Measurements from ENCODE around the gene ARHGAP40. TPM values are rescaled to one million over a fixed set of nuclear protein-coding genes. Genes with fewer than 3 reads are reported as not detected.

ARHGAP40 gene
- total and polyA plus RNA-seq, 9 of the 15 experiments (the other 6 are each of a cell fraction or from before 2014, with no cell fraction given) = not detected

DNA sequence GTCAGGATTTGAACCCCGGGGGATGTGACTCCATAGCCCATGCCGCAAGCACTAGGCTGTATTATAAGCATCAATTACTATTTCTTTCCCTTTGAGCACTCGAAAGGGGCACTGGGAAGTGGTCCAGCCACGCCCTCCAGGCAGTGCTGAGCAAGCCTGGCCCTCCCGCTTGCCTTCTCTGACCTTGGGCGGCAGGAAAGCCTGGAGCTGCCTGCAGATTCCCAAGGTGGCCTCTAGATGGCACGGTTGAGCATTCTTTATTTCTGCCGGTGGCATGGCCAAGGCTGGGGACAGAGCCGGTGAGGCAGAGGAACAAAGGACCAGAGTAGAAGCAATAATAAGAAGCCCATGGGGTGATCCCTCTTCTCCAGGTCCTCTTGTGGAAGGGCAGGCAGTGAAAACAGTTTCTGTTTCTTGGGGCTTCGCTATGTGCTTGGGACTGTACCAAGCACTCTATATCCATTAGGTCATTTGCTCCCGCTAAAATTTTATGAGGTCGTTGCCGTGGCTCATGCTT, 32.0 kb downstream of the ARHGAP40 start (continued):
- TF ChIP-seq, protein P1, sequence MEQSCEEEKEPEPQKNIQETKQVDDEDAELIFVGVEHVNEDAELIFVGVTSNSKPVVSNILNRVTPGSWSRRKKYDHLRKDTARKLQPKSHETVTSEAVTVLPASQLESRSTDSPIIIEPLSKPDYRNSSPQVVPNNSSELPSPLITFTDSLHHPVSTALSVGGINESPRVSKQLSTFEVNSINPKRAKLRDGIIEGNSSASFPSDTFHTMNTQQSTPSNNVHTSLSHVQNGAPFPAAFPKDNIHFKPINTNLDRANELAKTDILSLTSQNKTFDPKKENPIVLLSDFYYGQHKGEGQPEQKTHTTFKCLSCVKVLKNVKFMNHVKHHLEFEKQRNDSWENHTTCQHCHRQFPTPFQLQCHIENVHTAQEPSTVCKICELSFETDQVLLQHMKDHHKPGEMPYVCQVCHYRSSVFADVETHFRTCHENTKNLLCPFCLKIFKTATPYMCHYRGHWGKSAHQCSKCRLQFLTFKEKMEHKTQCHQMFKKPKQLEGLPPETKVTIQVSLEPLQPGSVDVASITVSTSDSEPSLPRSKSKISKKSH (CRISPR knock-in tag; IDR thresholded peaks at IDR 0.05) = no peak
- TF ChIP-seq KLF16 (IDR thresholded peaks at IDR 0.05) (0 out of 2 replicates have a peak, but pooled peaks have one; percentile 35), CTCF (IDR thresholded peaks at IDR 0.05 in 2 of 3, conservative IDR thresholded peaks at IDR 0.05 in 1 of 3; ENCODE audit: insufficient read depth in 2 of 3, low read depth in 1 of 3, low read length in 3 of 3) (peak; percentile 84 to 96 (median 88)), SAFB2 (IDR thresholded peaks at IDR 0.05; ENCODE audit: borderline replicate concordance, low read depth, low read length, severe bottlenecking) (no peak), ZBTB1 (CRISPR knock-in tag; IDR thresholded peaks at IDR 0.05; ENCODE audit: borderline replicate concordance, low read depth) (no peak), ZNF24 (IDR thresholded peaks at IDR 0.05) (no peak), U2AF1 (optimal IDR thresholded peaks at IDR 0.05; ENCODE audit: low read depth, low read length) (no peak), L3MBTL2 (IDR thresholded peaks at IDR 0.05) (peak; percentile 45; the same call in 1 of the 2 replicates), MXI1 (IDR thresholded peaks at IDR 0.05; ENCODE audit: low read depth, low read length) (no peak), ZNF3 (CRISPR knock-in tag; IDR thresholded peaks at IDR 0.05) (no peak), FOXK1 (CRISPR knock-in tag; IDR thresholded peaks at IDR 0.05; ENCODE audit: borderline replicate concordance) (no peak), FOXM1 (IDR thresholded peaks at IDR 0.05; ENCODE audit: low read depth) (no peak), FOXM1 (CRISPR knock-in tag; IDR thresholded peaks at IDR 0.05; ENCODE audit: low read depth) (no peak), XRCC5 (IDR thresholded peaks at IDR 0.05; ENCODE audit: low read depth, low read length) (peak; percentile 59; the same call in 1 of the 2 replicates)
- TF ChIP-seq, protein P2, sequence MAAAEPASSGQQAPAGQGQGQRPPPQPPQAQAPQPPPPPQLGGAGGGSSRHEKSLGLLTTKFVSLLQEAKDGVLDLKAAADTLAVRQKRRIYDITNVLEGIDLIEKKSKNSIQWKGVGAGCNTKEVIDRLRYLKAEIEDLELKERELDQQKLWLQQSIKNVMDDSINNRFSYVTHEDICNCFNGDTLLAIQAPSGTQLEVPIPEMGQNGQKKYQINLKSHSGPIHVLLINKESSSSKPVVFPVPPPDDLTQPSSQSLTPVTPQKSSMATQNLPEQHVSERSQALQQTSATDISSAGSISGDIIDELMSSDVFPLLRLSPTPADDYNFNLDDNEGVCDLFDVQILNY (CRISPR knock-in tag; IDR thresholded peaks at IDR 0.05) = no peak
- TF ChIP-seq, protein P3, sequence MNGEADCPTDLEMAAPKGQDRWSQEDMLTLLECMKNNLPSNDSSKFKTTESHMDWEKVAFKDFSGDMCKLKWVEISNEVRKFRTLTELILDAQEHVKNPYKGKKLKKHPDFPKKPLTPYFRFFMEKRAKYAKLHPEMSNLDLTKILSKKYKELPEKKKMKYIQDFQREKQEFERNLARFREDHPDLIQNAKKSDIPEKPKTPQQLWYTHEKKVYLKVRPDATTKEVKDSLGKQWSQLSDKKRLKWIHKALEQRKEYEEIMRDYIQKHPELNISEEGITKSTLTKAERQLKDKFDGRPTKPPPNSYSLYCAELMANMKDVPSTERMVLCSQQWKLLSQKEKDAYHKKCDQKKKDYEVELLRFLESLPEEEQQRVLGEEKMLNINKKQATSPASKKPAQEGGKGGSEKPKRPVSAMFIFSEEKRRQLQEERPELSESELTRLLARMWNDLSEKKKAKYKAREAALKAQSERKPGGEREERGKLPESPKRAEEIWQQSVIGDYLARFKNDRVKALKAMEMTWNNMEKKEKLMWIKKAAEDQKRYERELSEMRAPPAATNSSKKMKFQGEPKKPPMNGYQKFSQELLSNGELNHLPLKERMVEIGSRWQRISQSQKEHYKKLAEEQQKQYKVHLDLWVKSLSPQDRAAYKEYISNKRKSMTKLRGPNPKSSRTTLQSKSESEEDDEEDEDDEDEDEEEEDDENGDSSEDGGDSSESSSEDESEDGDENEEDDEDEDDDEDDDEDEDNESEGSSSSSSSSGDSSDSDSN (IDR thresholded peaks at IDR 0.05; ENCODE audit: borderline replicate concordance in 1 of 2, low read depth in 2 of 2, low read length in 2 of 2) = no peak
- TF ChIP-seq, protein P4, sequence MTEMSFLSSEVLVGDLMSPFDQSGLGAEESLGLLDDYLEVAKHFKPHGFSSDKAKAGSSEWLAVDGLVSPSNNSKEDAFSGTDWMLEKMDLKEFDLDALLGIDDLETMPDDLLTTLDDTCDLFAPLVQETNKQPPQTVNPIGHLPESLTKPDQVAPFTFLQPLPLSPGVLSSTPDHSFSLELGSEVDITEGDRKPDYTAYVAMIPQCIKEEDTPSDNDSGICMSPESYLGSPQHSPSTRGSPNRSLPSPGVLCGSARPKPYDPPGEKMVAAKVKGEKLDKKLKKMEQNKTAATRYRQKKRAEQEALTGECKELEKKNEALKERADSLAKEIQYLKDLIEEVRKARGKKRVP (CRISPR knock-in tag; IDR thresholded peaks at IDR 0.05) = no peak

Measured in K562 (cell line).